ENCODE measurements around the gene STPG2.

- TF ChIP-seq, protein P1, sequence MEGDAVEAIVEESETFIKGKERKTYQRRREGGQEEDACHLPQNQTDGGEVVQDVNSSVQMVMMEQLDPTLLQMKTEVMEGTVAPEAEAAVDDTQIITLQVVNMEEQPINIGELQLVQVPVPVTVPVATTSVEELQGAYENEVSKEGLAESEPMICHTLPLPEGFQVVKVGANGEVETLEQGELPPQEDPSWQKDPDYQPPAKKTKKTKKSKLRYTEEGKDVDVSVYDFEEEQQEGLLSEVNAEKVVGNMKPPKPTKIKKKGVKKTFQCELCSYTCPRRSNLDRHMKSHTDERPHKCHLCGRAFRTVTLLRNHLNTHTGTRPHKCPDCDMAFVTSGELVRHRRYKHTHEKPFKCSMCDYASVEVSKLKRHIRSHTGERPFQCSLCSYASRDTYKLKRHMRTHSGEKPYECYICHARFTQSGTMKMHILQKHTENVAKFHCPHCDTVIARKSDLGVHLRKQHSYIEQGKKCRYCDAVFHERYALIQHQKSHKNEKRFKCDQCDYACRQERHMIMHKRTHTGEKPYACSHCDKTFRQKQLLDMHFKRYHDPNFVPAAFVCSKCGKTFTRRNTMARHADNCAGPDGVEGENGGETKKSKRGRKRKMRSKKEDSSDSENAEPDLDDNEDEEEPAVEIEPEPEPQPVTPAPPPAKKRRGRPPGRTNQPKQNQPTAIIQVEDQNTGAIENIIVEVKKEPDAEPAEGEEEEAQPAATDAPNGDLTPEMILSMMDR (IDR thresholded peaks at IDR 0.05) = no peak
- no peak for TF ChIP-seq POLR2A (IDR thresholded peaks at IDR 0.05)
These were observed 368.8 kb downstream of the STPG2 start for GRCh38 chr4:97774347-97774989.

All from ovary (tissue), 3 donors.